KBM-7 (cell line): Measurements from ENCODE around the gene SNX10.

ENCODE experiments used
- DNase-seq: peaks from one replicate; pipeline ENCODE4 v3.0.0-alpha.2; 2015
- in situ Hi-C: fragments of 300-500 bp; cut with MboI; formaldehyde crosslinking; loops from 2 replicates; pipeline ENCODE4 v1.14.3; 2020; ENCODE audit warnings: low sequenced_read_pairs, low pct_unique_long_range_greater_than_20kb, mixed read lengths

SNX10 gene

DNA sequence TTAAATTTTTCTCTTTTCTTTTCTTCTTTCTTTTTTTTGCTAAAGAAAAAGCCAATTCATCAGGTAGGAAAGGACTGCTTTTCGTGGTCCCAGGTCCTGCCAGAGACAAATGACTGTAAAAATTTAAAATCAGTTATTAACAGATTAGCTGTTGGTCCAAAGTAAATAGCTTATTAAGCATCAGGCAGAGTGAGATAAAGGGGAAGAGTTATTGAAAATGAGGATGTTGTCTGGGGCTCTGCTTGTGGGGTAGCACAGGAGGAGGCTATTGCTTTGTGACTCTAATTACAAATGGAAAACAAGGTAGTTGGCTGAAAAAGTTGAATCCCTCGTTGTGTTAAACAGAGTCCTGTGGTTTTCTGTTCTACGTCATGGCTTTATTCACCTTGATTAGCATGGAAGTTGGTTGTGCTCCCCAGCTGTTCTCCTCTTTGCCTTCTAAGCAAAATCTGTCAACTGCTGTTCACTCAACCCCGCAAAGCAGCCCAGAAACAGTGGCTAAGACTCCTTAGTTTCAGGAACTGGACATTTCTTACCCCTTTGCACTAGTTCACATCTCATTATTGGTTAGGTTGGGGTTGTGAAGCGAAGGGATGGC is 128.9 kb downstream of the SNX10 start:
- in situ Hi-C loops = no loop called here
- DNase-seq = peak; percentile 44

DNA sequence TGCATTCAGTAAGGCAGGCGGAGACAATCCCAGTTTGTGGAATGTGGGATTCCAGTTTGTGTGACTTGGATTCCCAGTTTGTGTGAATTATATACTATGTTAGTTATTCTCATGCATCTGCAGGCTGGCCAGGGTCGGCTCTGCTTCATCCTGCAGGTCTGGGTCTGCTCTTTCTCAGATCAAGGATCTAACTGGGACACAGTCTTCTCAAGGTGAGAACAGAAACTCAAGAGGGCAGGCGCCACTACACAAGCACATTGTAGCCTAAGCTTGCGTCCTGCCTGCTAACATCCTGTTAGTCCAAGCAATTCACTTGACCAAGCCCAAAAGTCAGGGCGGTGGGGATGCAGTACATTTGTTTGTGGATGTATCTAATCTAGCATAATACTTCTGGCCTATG is 131.1 kb downstream of the SNX10 start:
- in situ Hi-C loops = no loop called here
- no peak for DNase-seq

DNA sequence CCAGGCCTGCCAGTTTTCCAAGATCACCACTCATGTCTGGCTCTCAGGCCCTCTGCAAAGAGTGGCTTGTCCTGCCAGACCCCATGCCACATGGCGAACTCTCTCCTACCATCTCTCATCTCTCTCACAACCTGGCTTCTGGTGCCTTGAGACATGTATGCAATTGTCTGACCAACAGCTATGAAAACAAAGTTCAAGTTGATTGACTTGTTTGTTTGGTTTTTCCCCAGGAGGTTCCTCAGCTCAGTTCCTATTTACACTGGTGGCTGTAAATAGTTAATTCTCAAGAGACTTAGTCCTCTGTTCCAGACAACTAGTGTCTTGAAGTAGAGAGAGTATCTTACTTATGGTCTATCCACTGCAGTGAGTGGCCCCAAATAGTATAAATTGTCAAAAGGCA is 131.8 kb downstream of the SNX10 start:
- in situ Hi-C loops = no loop called here
- no peak for DNase-seq
